EH (cell line): ENCODE results near the gene SYT5.
A peak's percentile ranks its signal among the peaks of the same experiment; 100 is the strongest.

Experiments used
- DNase-seq: peaks from one replicate; pipeline ENCODE4 v3.0.0-alpha.2; 2015; ENCODE audit warnings: low read depth

The SYT5 gene

DNA sequence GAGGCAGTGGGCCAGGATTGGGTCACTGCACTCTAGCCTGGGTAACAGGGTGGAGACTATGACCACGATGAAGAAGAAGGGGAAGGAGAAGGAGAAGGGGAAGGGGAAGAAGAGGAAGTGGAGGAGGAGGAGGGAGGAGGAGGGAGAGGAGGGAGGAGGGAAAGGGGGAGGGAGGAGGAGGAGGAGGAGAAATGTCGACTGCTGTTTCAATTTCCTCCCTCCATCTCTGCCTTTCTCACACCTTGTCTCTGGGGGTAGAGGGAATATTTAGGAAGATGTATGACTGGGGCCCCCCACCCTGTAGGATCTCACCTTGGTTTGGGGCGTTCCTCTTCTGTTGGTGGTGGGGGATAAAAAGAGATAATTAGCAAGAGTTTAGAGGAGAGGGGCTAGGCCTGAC, 34.9 kb downstream of the SYT5 start:
- DNase-seq, result no peak

DNA sequence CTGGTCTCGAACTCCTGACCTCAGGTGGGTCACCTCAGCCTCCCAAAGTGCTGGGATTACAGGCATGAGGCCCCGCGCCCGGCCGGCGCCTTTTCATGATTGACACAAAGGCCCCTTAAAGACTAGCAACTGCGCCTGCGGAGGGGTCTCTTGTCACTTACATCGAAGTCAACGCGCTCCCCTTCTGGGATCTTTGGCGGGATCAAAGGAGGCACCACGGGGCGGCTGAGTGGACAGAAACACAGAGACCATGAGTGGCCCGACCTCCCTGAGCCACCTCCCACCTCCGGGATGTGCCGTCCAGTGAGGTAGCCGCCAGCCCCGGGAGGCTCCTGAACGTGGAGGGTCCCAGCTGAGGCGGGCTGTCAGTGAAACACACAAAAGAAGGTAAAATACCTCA, 38.4 kb downstream of the SYT5 start:
- DNase-seq, result no peak

- DNase-seq, result no peak
Observed at GRCh38 chr19:55137915-55138314, 42.2 kb downstream of the SYT5 start.

DNA sequence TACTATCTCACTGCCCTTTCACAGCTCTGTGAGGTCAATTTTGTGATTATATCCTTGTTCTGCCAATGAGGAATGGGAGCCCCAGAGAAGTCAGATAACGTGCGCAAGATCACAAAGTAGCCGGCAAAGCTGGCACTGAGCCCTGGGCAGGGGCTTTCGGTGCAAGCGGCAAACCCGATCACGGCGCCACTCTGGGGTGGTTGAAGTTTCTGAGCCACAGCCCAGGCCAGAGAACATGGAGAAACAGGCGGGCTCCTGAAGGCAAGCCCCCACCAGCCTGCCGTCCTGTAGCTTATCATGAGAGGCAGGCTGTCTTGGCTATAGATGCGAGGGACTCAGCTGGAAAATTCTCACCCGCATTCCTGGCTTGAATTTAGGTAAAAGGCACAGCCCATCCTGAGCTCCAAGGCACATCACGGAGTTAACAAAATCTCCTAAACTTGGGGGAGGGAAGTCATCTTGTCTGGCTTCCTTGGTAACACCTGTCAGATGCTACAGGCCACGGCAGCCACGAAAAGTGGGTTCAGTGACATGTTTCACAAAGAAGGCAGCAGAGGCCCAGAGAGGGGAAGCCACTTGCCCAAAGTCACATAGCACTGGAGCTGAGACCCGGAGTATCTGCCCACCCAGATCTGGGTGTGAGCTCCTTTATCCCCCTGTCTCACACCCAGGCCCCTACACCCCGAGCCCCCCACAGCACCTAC, 43.5 kb downstream of the SYT5 start:
- no peak for DNase-seq

GRCh38 chr19:55134736-55135135, 45.4 kb downstream of the SYT5 start:
- no peak for DNase-seq

DNA sequence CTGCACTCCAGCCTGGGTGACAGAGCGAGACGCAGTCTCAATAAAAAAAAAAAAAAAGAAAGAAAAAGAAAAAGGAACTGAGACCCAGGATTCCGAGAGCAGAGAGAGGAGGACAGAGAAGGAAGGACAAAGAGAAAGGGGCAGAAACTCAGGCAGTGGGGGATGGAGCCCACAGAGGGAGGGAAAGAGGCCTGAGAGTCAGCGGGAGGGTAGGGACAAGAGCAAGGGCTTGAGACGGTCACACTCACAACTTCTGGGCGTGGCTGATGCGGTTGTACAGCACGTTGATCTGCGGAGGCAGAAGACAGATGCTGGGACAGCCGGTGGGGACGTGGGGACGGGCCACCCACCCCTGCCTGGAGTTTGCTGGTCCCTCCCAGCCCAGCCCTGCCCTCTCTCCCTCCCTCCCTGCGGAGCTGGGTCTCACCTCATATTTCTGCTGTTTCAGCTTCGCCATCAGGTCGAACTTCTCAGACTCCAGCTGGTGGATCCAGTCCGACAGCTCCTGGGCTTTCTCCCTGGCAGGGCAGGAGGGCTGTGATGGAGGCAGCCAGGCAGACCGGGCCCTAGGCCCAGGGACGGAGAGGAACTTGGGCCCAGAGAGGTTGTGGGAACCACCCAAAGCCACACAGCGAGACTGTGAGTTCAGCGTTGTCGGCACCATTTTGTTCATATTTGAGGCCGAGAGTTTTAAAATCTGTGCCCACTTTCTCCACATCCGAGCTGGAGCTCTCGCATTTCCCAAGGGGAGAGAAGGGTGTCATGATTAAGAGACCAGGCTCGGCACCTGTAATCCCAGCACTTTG, 46.2 kb downstream of the SYT5 start:
- no peak for DNase-seq

GRCh38 chr19:55132453-55133129, 47.5 kb downstream of the SYT5 start:
- DNase-seq, result no peak

GRCh38 chr19:55131421-55131820, 48.7 kb downstream of the SYT5 start:
- DNase-seq, result peak; percentile 78
